Neutrophil (primary cell): ENCODE results near the gene GIGYF2.

Source experiments
- H3K27ac ChIP-seq: fragments of 200-600 bp; sonication (generic); 2 replicates; pipeline ENCODE4 v1.5.1; 2016; ENCODE audit warnings: mild to moderate bottlenecking, moderate library complexity
- H3K27me3 ChIP-seq: fragments of 200-600 bp; sonication (generic); 2 replicates; pipeline ENCODE4 v1.6.0; 2016; ENCODE audit warnings: mild to moderate bottlenecking
- H3K36me3 ChIP-seq: fragments of 200-600 bp; sonication (generic); 2 replicates; pipeline ENCODE4 v1.5.1; 2017
- H3K4me1 ChIP-seq, 2 experiments: fragments of 200-600 bp in 1 of 2; sonication (generic) in 1 of 2; 1 replicate in 1 of 2; 2 replicates in 1 of 2; pipeline versions ENCODE4 v1.5.1 to v1.6.1; 2013 to 2016; ENCODE audit warnings: low read depth in 1 of 2, low read length in 1 of 2, mild to moderate bottlenecking in 1 of 2, moderate library complexity in 1 of 2; ENCODE audit not compliant: control insufficient read depth in 1 of 2, insufficient read depth in 1 of 2
- H3K4me3 ChIP-seq, 2 experiments: fragments of 200-600 bp in 1 of 2; sonication (generic) in 1 of 2; 1 replicate in 1 of 2; 2 replicates in 1 of 2; pipeline ENCODE4 v1.5.1; 2013 to 2016; ENCODE audit warnings: low read depth in 1 of 2, low read length in 1 of 2, mild to moderate bottlenecking in 1 of 2, moderate library complexity in 1 of 2
- H3K9me3 ChIP-seq: fragments of 200-600 bp; sonication (generic); 2 replicates; pipeline ENCODE4 v1.5.1; 2016
- TF ChIP-seq, protein P1 (sequence below): fragments of 200-600 bp; sonication (generic); IDR thresholded peaks from 2 replicates; pipeline ENCODE4 v1.5.1; 2016; ENCODE audit warnings: antibody characterized with exemption

The GIGYF2 gene

GRCh38 chr2:232836934-232837333 is 139.8 kb downstream of the GIGYF2 start:
- Histone ChIP-seq H3K27ac (peak overlapping the region; percentile 85), H3K36me3 (peaks cover 26% of the 10 kb centered on the region), H3K27me3 (no peaks in the 10 kb centered on the region), H3K4me3 (no peak overlapping the region), H3K4me1 (peaks cover 45 to 48% of the 10 kb centered on the region in 2 experiments), H3K9me3 (no peaks in the 10 kb centered on the region)
- TF ChIP-seq, protein P1, sequence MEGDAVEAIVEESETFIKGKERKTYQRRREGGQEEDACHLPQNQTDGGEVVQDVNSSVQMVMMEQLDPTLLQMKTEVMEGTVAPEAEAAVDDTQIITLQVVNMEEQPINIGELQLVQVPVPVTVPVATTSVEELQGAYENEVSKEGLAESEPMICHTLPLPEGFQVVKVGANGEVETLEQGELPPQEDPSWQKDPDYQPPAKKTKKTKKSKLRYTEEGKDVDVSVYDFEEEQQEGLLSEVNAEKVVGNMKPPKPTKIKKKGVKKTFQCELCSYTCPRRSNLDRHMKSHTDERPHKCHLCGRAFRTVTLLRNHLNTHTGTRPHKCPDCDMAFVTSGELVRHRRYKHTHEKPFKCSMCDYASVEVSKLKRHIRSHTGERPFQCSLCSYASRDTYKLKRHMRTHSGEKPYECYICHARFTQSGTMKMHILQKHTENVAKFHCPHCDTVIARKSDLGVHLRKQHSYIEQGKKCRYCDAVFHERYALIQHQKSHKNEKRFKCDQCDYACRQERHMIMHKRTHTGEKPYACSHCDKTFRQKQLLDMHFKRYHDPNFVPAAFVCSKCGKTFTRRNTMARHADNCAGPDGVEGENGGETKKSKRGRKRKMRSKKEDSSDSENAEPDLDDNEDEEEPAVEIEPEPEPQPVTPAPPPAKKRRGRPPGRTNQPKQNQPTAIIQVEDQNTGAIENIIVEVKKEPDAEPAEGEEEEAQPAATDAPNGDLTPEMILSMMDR = no peak

DNA sequence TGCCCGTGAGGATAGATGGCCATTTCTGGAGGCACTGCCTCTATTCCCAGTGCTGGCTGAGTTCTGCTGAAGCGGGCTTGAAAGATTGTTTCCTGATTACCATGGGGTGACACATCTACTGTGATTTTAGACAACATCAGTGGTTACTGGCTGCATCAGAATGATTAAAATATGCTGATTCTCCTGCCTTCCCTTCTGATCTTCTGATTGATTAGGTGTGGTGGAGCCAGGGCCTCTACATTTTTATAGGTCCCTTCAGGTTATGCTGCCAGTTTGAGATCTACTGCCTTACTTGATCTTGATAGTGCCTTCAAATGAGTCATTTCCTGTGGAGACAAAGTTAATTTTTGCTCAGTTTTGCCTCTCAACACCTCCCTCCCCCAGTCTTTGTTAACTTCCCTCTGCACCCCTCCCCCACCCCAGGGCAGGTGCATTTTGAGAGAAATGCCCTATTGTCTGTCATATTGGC is 141.3 kb downstream of the GIGYF2 start:
- Histone ChIP-seq H3K27me3 (no peaks in the 10 kb centered on the region), H3K27ac (peak overlapping the region; percentile 85), H3K4me1 (peaks cover 54 to 59% of the 10 kb centered on the region in 2 experiments), H3K4me3 (peak overlapping the region; percentile 15 to 45), H3K9me3 (no peaks in the 10 kb centered on the region), H3K36me3 (peaks cover 15% of the 10 kb centered on the region)
- TF ChIP-seq, protein P1 = no peak

DNA sequence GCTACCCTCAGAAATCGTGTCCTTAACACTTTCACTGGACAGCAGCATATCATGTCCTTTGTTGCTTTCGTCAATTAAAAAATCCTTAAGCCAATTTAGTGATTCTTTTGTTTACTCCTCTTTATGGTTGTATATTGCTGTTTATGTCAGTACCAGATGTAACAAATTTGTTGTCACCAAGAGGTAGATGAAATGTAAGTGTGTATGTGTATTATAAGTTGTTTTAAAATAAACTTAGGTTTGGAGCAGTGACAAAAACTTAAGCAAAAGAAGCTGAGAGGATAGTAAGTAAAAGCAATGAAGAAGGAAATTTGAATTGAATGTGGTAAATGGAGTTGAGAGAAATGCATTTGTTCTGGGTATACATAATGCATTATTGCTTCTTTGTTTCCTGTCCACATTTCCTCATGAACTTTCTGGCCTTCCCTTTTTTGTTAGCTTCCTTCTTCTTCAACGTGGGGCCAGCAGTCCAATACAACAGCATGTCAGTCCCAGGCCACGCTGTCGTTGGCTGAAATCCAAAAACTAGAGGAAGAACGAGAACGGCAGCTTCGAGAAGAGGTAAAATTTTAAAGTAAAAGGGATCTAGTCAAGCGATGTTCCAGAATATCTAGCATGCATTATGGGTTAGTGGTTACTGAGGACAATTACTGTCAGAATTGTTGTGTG is 142.4 kb downstream of the GIGYF2 start:
- peak overlapping the region; percentile 85 for H3K27ac ChIP-seq
- H3K36me3 ChIP-seq = peaks cover 12% of the 10 kb centered on the region
- H3K4me3 ChIP-seq = peak overlapping the region; percentile 33 to 45
- H3K9me3 ChIP-seq = no peaks in the 10 kb centered on the region
- peaks cover 54 to 59% of the 10 kb centered on the region in 2 experiments for H3K4me1 ChIP-seq
- no peaks in the 10 kb centered on the region for H3K27me3 ChIP-seq
- TF ChIP-seq, protein P1 = peak; percentile 11

DNA sequence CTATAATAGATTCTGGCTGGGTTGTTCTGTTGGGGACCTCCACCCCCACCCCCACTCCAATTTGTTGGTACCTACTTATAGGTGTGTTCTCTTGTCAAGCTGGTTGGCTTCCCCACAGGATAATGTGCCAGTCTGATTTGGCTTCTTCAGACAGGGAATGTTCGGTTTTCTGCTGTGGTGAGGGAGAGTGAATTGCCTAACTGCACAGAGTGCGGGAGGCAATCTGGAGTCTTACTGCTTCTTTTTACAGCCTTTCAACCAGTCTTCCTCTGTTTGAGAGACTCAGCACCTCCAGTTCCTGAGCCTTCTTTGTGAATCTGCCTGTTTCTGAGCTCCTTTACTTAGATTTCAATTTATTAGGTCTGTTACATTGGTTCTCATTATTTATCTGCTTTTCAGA is 145.6 kb downstream of the GIGYF2 start:
- TF ChIP-seq, protein P1 = no peak
- Histone ChIP-seq H3K4me3 (no peak overlapping the region), H3K36me3 (peaks cover 35% of the 10 kb centered on the region), H3K9me3 (no peaks in the 10 kb centered on the region), H3K4me1 (peaks cover 43 to 47% of the 10 kb centered on the region in 2 experiments), H3K27ac (peak overlapping the region; percentile 53), H3K27me3 (no peaks in the 10 kb centered on the region)

DNA sequence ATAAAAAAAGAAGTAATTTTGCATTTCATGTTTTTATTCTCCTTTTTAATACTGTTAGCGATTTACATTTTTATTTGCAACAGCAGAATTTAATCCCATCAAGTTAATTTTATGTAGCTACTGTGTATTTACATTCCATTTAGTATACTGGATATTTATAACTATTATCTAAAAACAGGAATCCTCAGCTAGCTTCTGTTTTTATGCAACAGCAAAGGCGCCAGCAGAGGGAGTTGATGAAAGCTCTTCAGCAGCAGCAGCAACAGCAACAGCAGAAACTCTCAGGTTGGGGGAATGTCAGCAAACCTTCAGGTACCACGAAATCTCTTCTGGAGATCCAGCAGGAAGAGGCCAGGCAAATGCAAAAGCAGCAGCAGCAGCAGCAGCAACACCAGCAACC is 146.7 kb downstream of the GIGYF2 start:
- Histone ChIP-seq H3K27ac (no peak overlapping the region), H3K36me3 (peaks cover 46% of the 10 kb centered on the region), H3K4me3 (no peak overlapping the region), H3K4me1 (peaks cover 32 to 35% of the 10 kb centered on the region in 2 experiments), H3K9me3 (no peaks in the 10 kb centered on the region), H3K27me3 (no peaks in the 10 kb centered on the region)
- TF ChIP-seq, protein P1 = no peak
